HCT116 (cell line): Measurements from ENCODE around the gene RAD52. TPM values are rescaled to one million over a fixed set of nuclear protein-coding genes. Genes with fewer than 3 reads are reported as not detected.

Experiments used
- ATAC-seq: fragments of 200-7000 bp; cut with Tn5 transposase; 2 replicates; pipeline ENCODE4 v1.9.1; 2020; ENCODE audit warnings: mild to moderate bottlenecking, moderate library complexity
- BruUV-seq: library from RNA; stranded (reverse); fragments of 400-500 nt; replicated peaks from 2 replicates; lab custom pipeline; 2021; lab: Mats Ljungman, UMichigan
- CTCF ChIA-PET: fragments of 300-600 bp; sonication (Branson Sonifier 250); formaldehyde crosslinking; loops from one replicate; lab custom pipeline; 2021; ENCODE audit warnings: antibody characterized with exemption; lab: Charles Lee
- POLR2A ChIA-PET: fragments of 300-600, 350-600 bp; sonication (Branson Sonifier 250); formaldehyde crosslinking; loops from one replicate; lab custom pipeline; 2021; ENCODE audit warnings: antibody characterized with exemption; lab: Charles Lee
- RAD21 ChIA-PET, 2 experiments: fragments of 300-600 bp; sonication (Branson Sonifier 250); formaldehyde crosslinking; loops; one replicate each; lab custom pipeline; 2023; ENCODE audit warnings: low total read pairs in 2 of 2; ENCODE audit not compliant: uncharacterized antibody in 2 of 2, unreplicated experiment in 2 of 2, low non-redundant PET in 1 of 2; lab: Charles Lee
- DNase-seq: peaks from one replicate; pipeline ENCODE4 v3.0.0-alpha.2; 2010; ENCODE audit warnings: low read depth, low spot score
- H2AFZ ChIP-seq: fragments of 200-600 bp; shearing (Covaris generic), sonication (generic); 2 replicates; pipeline ENCODE4 v1.6.1; 2017; ENCODE audit warnings: low read depth, mixed run types, mixed read lengths, antibody characterized with exemption, low read length; ENCODE audit not compliant: poor library complexity, severe bottlenecking
- H3K27ac ChIP-seq: 2 replicates; pipeline ENCODE4 v1.5.1; 2012; ENCODE audit warnings: low read depth, low read length
- H3K27me3 ChIP-seq: fragments of 200-600 bp; sonication (generic); 2 replicates; pipeline ENCODE4 v1.6.1; 2016; ENCODE audit warnings: mixed run types, low read length, mixed read lengths; ENCODE audit not compliant: insufficient read depth
- H3K36me3 ChIP-seq, 2 experiments: fragments of 200-500 bp in 1 of 2; fragments of 200-600 bp in 1 of 2; sonication (Bioruptor generic) in 1 of 2; sonication (generic) in 1 of 2; 2 replicates each; pipeline versions ENCODE4 v1.5.1 to v1.6.1; 2014 to 2016; ENCODE audit warnings: low read length in 2 of 2, inconsistent platforms in 1 of 2, mixed read lengths in 1 of 2, mixed run types in 1 of 2; ENCODE audit not compliant: insufficient read depth in 2 of 2, control insufficient read depth in 1 of 2
- H3K4me1 ChIP-seq, 2 experiments: fragments of 200-600 bp in 1 of 2; sonication (generic) in 1 of 2; 2 replicates each; pipeline versions ENCODE4 v1.5.1 to v1.6.1; 2012 to 2017; ENCODE audit warnings: low read length in 2 of 2, inconsistent platforms in 1 of 2, mild to moderate bottlenecking in 1 of 2, mixed read lengths in 1 of 2, mixed run types in 1 of 2, moderate library complexity in 1 of 2; ENCODE audit not compliant: insufficient read depth in 2 of 2, control insufficient read depth in 1 of 2
- H3K4me2 ChIP-seq: fragments of 200-600 bp; sonication (generic); 2 replicates; pipeline ENCODE4 v1.6.1; 2017; ENCODE audit warnings: mixed run types, low read length, mixed read lengths
- H3K4me3 ChIP-seq, 2 experiments: fragments of 200-600 bp in 1 of 2; sonication (generic) in 1 of 2; replicated peaks in 1 of 2; 2 replicates each; pipeline ENCODE4 v1.5.1; 2011 to 2016; ENCODE audit warnings: low read length in 2 of 2, control low read depth in 1 of 2, low read depth in 1 of 2, mild to moderate bottlenecking in 1 of 2, mixed read lengths in 1 of 2, mixed run types in 1 of 2
- H3K79me2 ChIP-seq: fragments of 200-600 bp; sonication (generic); 2 replicates; pipeline ENCODE4 v1.6.1; 2017; ENCODE audit warnings: mild to moderate bottlenecking, mixed run types, low read length, moderate library complexity, mixed read lengths; ENCODE audit not compliant: insufficient read depth
- H3K9ac ChIP-seq: fragments of 200-600 bp; sonication (generic); 2 replicates; pipeline ENCODE4 v1.6.1; 2016; ENCODE audit warnings: low read length, mixed read lengths
- H3K9me2 ChIP-seq: fragments of 200-600 bp; sonication (generic), shearing (Covaris generic); 2 replicates; pipeline ENCODE4 v1.6.1; 2017; ENCODE audit warnings: mixed run types, mild to moderate bottlenecking, moderate library complexity; ENCODE audit not compliant: insufficient read depth
- H3K9me3 ChIP-seq, 2 experiments: fragments of 200-500 bp in 1 of 2; fragments of 200-600 bp in 1 of 2; sonication (Bioruptor generic) in 1 of 2; sonication (generic) in 1 of 2; 2 replicates each; pipeline ENCODE4 v1.6.1; 2014 to 2017; ENCODE audit warnings: low read length in 2 of 2, mixed read lengths in 2 of 2, inconsistent platforms in 1 of 2, low read depth in 1 of 2, mild to moderate bottlenecking in 1 of 2, mixed run types in 1 of 2, moderate library complexity in 1 of 2; ENCODE audit not compliant: control insufficient read depth in 1 of 2, insufficient read depth in 1 of 2
- H4K20me1 ChIP-seq: fragments of 200-600 bp; sonication (generic), shearing (Covaris generic); 2 replicates; pipeline ENCODE4 v1.6.1; 2017; ENCODE audit warnings: mixed run types, mild to moderate bottlenecking, moderate library complexity; ENCODE audit not compliant: insufficient read depth
- CBX3 ChIP-seq: IDR thresholded peaks from 2 replicates; pipeline ENCODE4 v1.6.1; 2012; ENCODE audit warnings: low read depth
- ELF1 ChIP-seq: IDR thresholded peaks from 2 replicates; pipeline ENCODE4 v1.6.1; 2012; ENCODE audit warnings: low read depth, borderline replicate concordance
- EZH2 ChIP-seq: fragments of 200-600 bp; sonication (generic); IDR thresholded peaks from 2 replicates; pipeline ENCODE4 v1.6.1; 2017; ENCODE audit warnings: antibody characterized with exemption, mixed run types
- EZH2phosphoT487 ChIP-seq: fragments of 200-600 bp; IDR thresholded peaks from 2 replicates; pipeline ENCODE4 v1.6.1; 2018; ENCODE audit warnings: antibody characterized with exemption, borderline replicate concordance
- JUND ChIP-seq: IDR thresholded peaks from 2 replicates; pipeline ENCODE4 v1.6.1; 2012
- MAX ChIP-seq: IDR thresholded peaks from 2 replicates; pipeline ENCODE4 v1.6.1; 2012
- RAD21 ChIP-seq: IDR thresholded peaks from 2 replicates; pipeline ENCODE4 v1.6.1; 2012; ENCODE audit warnings: low read depth, mild to moderate bottlenecking
- REST ChIP-seq: IDR thresholded peaks from 2 replicates; pipeline ENCODE4 v1.6.1; 2012; ENCODE audit warnings: low read depth
- SIN3A ChIP-seq: IDR thresholded peaks from 2 replicates; pipeline ENCODE4 v1.6.1; 2012; ENCODE audit warnings: low read depth
- SP1 ChIP-seq: IDR thresholded peaks from 2 replicates; pipeline ENCODE4 v1.6.1; 2012; ENCODE audit warnings: low read depth
- SRF ChIP-seq: IDR thresholded peaks from 2 replicates; pipeline ENCODE4 v1.6.1; 2012; ENCODE audit warnings: low read depth
- YY1 ChIP-seq: IDR thresholded peaks from 2 replicates; pipeline ENCODE4 v1.6.1; 2011; ENCODE audit warnings: low read length, low read depth, moderate library complexity, mild to moderate bottlenecking; ENCODE audit not compliant: insufficient replicate concordance; ENCODE audit errors: extremely low read depth
- ZNF274 ChIP-seq: fragments of 200-500 bp; sonication (Bioruptor generic); IDR thresholded peaks from 2 replicates; pipeline ENCODE4 v1.6.1; 2014; ENCODE audit warnings: mild to moderate bottlenecking, low read depth, low read length, inconsistent platforms
- intact Hi-C: fragments of 100-400 bp; cut with micrococcal nuclease; formaldehyde crosslinking; loops from 2 replicates; pipeline ENCODE4 v1.10.0; 2022
- total RNA-seq: library from RNA; stranded (reverse); gene quantifications from one replicate; pipeline ENCODE4 v1.2.1, GENCODE V29; 2021; ENCODE audit not compliant: unreplicated experiment
- TF ChIP-seq, protein P1 (sequence below), 3 experiments: fragments of 200-600 bp in 1 of 3; sonication (generic) in 1 of 3; IDR thresholded peaks in 2 of 3; conservative IDR thresholded peaks in 1 of 3; 2 replicates each; pipeline ENCODE4 v1.5.1; 2012 to 2017; ENCODE audit warnings: low read depth in 2 of 3, low read length in 2 of 3, antibody characterized with exemption in 1 of 3, borderline replicate concordance in 1 of 3, control low read depth in 1 of 3, mild to moderate bottlenecking in 1 of 3, mixed read lengths in 1 of 3, mixed run types in 1 of 3, moderate library complexity in 1 of 3; ENCODE audit not compliant: insufficient read depth in 1 of 3
- TF ChIP-seq, protein P2 (sequence below): IDR thresholded peaks from 2 replicates; pipeline ENCODE4 v1.6.1; 2011; ENCODE audit warnings: mild to moderate bottlenecking, low read length, moderate library complexity; ENCODE audit not compliant: insufficient replicate concordance; ENCODE audit errors: extremely low read depth

The RAD52 gene
- total RNA-seq, 1 experiment from 2014 or later: 24.4 TPM

DNA sequence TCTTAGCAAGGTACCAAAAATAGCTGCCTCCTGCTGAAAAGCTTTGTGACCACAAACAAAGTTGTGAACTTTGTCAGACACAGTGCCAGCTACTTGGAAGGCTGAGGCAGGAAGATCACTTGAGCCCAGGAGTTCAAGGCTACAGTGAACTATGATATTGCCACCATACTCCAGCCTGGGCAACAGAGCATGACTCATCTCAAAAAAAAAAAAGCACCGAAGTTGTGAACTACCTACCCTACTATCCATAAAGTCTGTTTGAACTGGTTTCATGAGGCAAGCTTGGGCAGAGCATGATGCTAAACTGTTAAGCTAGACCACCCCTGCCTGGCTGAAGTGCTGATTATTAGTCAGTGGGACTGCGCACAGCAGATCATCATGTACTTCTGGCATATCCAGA is 75.5 kb downstream of the RAD52 start (continued):
- TF ChIP-seq, protein P1, sequence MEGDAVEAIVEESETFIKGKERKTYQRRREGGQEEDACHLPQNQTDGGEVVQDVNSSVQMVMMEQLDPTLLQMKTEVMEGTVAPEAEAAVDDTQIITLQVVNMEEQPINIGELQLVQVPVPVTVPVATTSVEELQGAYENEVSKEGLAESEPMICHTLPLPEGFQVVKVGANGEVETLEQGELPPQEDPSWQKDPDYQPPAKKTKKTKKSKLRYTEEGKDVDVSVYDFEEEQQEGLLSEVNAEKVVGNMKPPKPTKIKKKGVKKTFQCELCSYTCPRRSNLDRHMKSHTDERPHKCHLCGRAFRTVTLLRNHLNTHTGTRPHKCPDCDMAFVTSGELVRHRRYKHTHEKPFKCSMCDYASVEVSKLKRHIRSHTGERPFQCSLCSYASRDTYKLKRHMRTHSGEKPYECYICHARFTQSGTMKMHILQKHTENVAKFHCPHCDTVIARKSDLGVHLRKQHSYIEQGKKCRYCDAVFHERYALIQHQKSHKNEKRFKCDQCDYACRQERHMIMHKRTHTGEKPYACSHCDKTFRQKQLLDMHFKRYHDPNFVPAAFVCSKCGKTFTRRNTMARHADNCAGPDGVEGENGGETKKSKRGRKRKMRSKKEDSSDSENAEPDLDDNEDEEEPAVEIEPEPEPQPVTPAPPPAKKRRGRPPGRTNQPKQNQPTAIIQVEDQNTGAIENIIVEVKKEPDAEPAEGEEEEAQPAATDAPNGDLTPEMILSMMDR (IDR thresholded peaks at IDR 0.05 in 2 of 3, conservative IDR thresholded peaks at IDR 0.05 in 1 of 3; ENCODE audit: borderline replicate concordance in 1 of 3, insufficient read depth in 1 of 3, low read depth in 2 of 3, low read length in 2 of 3): no peak
- TF ChIP-seq, all 23 proteins: peak for 0

DNA sequence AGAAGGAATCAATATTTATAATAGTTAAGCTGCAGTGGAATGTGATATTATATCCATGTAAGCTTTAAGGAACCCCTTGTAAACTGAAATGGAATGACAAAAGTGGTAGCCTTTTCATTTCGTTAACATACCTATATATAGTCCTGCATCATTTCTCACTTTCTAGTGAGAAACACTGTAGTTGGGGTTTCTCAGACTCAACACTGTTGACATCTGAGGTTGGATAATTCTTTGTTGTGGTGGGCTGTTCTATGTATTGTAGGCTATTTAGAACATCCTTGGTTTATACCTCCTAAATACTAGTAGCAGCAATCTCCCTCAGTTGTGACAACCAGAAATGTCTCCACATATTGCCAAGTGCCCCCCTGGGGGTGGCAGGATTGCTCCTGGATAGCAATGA is 79.1 kb downstream of the RAD52 start:
- BruUV-seq: no TSS peak
- no peaks in the 10 kb centered on the region for H3K4me1 ChIP-seq
- H3K27ac ChIP-seq: no peak overlapping the region
- POLR2A ChIA-PET: no interaction called here
- intact Hi-C loops: no loop called here
- no peaks in the 10 kb centered on the region for H3K27me3 ChIP-seq
- CTCF ChIA-PET: no interaction called here
- ATAC-seq (no peak), DNase-seq (no peak)
- no peak overlapping the region for H2AFZ ChIP-seq
- H3K4me3 ChIP-seq: no peak overlapping the region
- no peak overlapping the region for H3K4me2 ChIP-seq
- H3K9ac ChIP-seq: no peak overlapping the region
- no peaks in the 10 kb centered on the region for H3K9me3 ChIP-seq
- H3K79me2 ChIP-seq: no peaks in the 10 kb centered on the region
- RAD21 ChIA-PET: no interaction called here
- H3K36me3 ChIP-seq: peaks cover 13 to 14% of the 10 kb centered on the region in 2 experiments; a peak in 3 of 4 replicates
- no peaks in the 10 kb centered on the region for H4K20me1 ChIP-seq
- no peaks in the 10 kb centered on the region for H3K9me2 ChIP-seq
- TF ChIP-seq EZH2phosphoT487: no peak
- no peak for TF ChIP-seq SIN3A
- no peak for TF ChIP-seq ELF1
- TF ChIP-seq CBX3: no peak
- TF ChIP-seq ZNF274: no peak
- no peak for TF ChIP-seq SRF
- TF ChIP-seq, protein P2, sequence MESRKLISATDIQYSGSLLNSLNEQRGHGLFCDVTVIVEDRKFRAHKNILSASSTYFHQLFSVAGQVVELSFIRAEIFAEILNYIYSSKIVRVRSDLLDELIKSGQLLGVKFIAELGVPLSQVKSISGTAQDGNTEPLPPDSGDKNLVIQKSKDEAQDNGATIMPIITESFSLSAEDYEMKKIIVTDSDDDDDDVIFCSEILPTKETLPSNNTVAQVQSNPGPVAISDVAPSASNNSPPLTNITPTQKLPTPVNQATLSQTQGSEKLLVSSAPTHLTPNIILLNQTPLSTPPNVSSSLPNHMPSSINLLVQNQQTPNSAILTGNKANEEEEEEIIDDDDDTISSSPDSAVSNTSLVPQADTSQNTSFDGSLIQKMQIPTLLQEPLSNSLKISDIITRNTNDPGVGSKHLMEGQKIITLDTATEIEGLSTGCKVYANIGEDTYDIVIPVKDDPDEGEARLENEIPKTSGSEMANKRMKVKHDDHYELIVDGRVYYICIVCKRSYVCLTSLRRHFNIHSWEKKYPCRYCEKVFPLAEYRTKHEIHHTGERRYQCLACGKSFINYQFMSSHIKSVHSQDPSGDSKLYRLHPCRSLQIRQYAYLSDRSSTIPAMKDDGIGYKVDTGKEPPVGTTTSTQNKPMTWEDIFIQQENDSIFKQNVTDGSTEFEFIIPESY: no peak
- no peak for TF ChIP-seq SP1
- no peak for TF ChIP-seq MAX
- TF ChIP-seq JUND: no peak
- no peak for TF ChIP-seq REST
- TF ChIP-seq EZH2: no peak
- TF ChIP-seq YY1: no peak
- TF ChIP-seq RAD21: no peak
- TF ChIP-seq, protein P1 (IDR thresholded peaks at IDR 0.05 in 2 of 3, conservative IDR thresholded peaks at IDR 0.05 in 1 of 3; ENCODE audit: borderline replicate concordance in 1 of 3, insufficient read depth in 1 of 3, low read depth in 2 of 3, low read length in 2 of 3): no peak
